Body of pancreas (tissue), 4 donors: ENCODE results near the gene SIPA1L3. TPM values are rescaled to one million over a fixed set of nuclear protein-coding genes. Genes with fewer than 3 reads are reported as not detected.

Experiments used
- ATAC-seq: fragments of 150-250 bp; one replicate; pipeline ENCODE4 v1.9.1; 2016
- DNase-seq, 4 donors: peaks; one replicate each; pipeline ENCODE4 v3.0.0-alpha.2; 2019
- H3K27ac ChIP-seq, 4 donors: fragments of 200-600 bp; sonication (generic); 1 replicate in 3 of 4; 2 replicates in 1 of 4; pipeline versions ENCODE4 v1.5.1 to v1.6.1; 2016 to 2019; ENCODE audit warnings: mild to moderate bottlenecking in 1 of 4, mixed read lengths in 1 of 4, moderate library complexity in 1 of 4
- H3K27me3 ChIP-seq, 2 donors: fragments of 200-600 bp; sonication (generic); one replicate each; pipeline ENCODE4 v1.6.0; 2016; ENCODE audit warnings: mild to moderate bottlenecking in 1 of 2
- H3K36me3 ChIP-seq, 2 donors: fragments of 200-600 bp; sonication (generic); replicated peaks in 1 of 2; 2 replicates each; pipeline ENCODE4 v1.5.1; 2016; ENCODE audit warnings: low read depth in 2 of 2; ENCODE audit not compliant: insufficient read depth in 1 of 2
- H3K4me1 ChIP-seq: fragments of 200-600 bp; sonication (generic); one replicate; pipeline ENCODE4 v1.6.0; 2016
- H3K4me3 ChIP-seq, 2 donors: fragments of 200-600 bp; sonication (generic); 1 replicate in 1 of 2; 2 replicates in 1 of 2; pipeline ENCODE4 v1.5.1; 2016 to 2019
- H3K9me3 ChIP-seq, 3 donors: fragments of 200-600 bp; sonication (generic); 1 replicate in 2 of 3; 2 replicates in 1 of 3; pipeline ENCODE4 v1.5.1; 2016
- CTCF ChIP-seq, 7 experiments: fragments of 450-650 bp in 4 of 7; fragments of 200-600 bp in 3 of 7; sonication (generic) in 3 of 7; IDR thresholded peaks; one replicate each; pipeline ENCODE4 v1.5.1; 2016 to 2019; ENCODE audit warnings: antibody characterized with exemption in 7 of 7
- POLR2A ChIP-seq, 3 donors: fragments of 450-650 bp; IDR thresholded peaks; one replicate each; pipeline ENCODE4 v1.6.1; 2016; ENCODE audit warnings: antibody characterized with exemption in 3 of 3, mild to moderate bottlenecking in 2 of 3
- WGBS, 2 donors: methylation state at CpG; one replicate each; pipeline ENCODE4 v1.1.5; 2017; 5-methylcytosine and 5-hydroxymethylcytosine counted together
- intact Hi-C: fragments of 100-400 bp; cut with DNase I; formaldehyde crosslinking; loops from one replicate; pipeline ENCODE4 v1.15.1; 2023
- total RNA-seq, 2 donors: library from RNA; depleted of rRNA; stranded (reverse); fragments of >200 nt; gene quantifications; one replicate each; pipeline ENCODE4 v1.1.0, GENCODE V29; 2016

SIPA1L3 gene
- total RNA-seq, 2 donors from 2014 or later = 41.5 to 62.0 TPM

GRCh38 chr19:38015761-38016160 is 108.8 kb downstream of the SIPA1L3 start:
- Histone ChIP-seq H3K27ac (no peak overlapping the region), H3K36me3 (no peaks in the 10 kb centered on the region), H3K9me3 (no peaks in the 10 kb centered on the region), H3K4me1 (no peaks in the 10 kb centered on the region), H3K27me3 (no peaks in the 10 kb centered on the region), H3K4me3 (no peak overlapping the region)
- ATAC-seq (no peak), DNase-seq (no peak)
- WGBS, 2 donors = 83 to 93% methylated on average over 7 of the region's 7 CpGs
- intact Hi-C loops = no loop called here
- TF ChIP-seq POLR2A (IDR thresholded peaks at IDR 0.05) (no peak), CTCF (IDR thresholded peaks at IDR 0.05) (no peak)

- peaks cover 3% of the 10 kb centered on the region for H3K4me1 ChIP-seq
- H3K4me3 ChIP-seq = no peak overlapping the region
- no peaks in the 10 kb centered on the region for H3K36me3 ChIP-seq
- WGBS, 2 donors = 95 to 100% methylated on average over 6 of the region's 6 CpGs
- no peak for TF ChIP-seq POLR2A (IDR thresholded peaks at IDR 0.05)
- no peak for TF ChIP-seq CTCF (IDR thresholded peaks at IDR 0.05)
- DNase-seq = no peak
- no peaks in the 10 kb centered on the region for H3K9me3 ChIP-seq
- intact Hi-C loops = no loop called here
- ATAC-seq = no peak
- H3K27me3 ChIP-seq = no peaks in the 10 kb centered on the region
- H3K27ac ChIP-seq = no peak overlapping the region
Measured at GRCh38 chr19:38017401-38018151, 110.6 kb downstream of the SIPA1L3 start.

- H3K27ac ChIP-seq = no peak overlapping the region
- WGBS, 2 donors = 85 to 93% methylated on average over 5 of the region's 5 CpGs
- H3K36me3 ChIP-seq = no peaks in the 10 kb centered on the region
- no peaks in the 10 kb centered on the region for H3K9me3 ChIP-seq
- no peak overlapping the region for H3K4me3 ChIP-seq
- no peak for ATAC-seq
- H3K27me3 ChIP-seq = no peaks in the 10 kb centered on the region
- intact Hi-C loops = no loop called here
- no peak for DNase-seq
- TF ChIP-seq POLR2A (IDR thresholded peaks at IDR 0.05) (no peak), CTCF (IDR thresholded peaks at IDR 0.05) (no peak)
- H3K4me1 ChIP-seq = peaks cover 16% of the 10 kb centered on the region
Measured at GRCh38 chr19:38018694-38019395, 111.8 kb downstream of the SIPA1L3 start.

GRCh38 chr19:38019396-38019724 is 112.4 kb downstream of the SIPA1L3 start:
- no peak overlapping the region for H3K27ac ChIP-seq
- 55 to 86% methylated on average over 1 to 2 of the region's 2 CpGs for WGBS, 2 donors
- DNase-seq = no peak
- peaks cover 21% of the 10 kb centered on the region for H3K4me1 ChIP-seq
- ATAC-seq = no peak
- no peaks in the 10 kb centered on the region for H3K9me3 ChIP-seq
- H3K36me3 ChIP-seq = no peaks in the 10 kb centered on the region
- H3K27me3 ChIP-seq = no peaks in the 10 kb centered on the region
- TF ChIP-seq POLR2A (IDR thresholded peaks at IDR 0.05) (no peak), CTCF (IDR thresholded peaks at IDR 0.05) (no peak)
- no peak overlapping the region for H3K4me3 ChIP-seq
- intact Hi-C loops = no loop called here
